Brain pericyte (primary cell): Measurements from ENCODE around the gene CLIC4.
"Not testable (repeated sequence)": the region's sequence is repeated elsewhere in the genome, so short reads cannot be mapped to it uniquely, and the experiment has no call there.

Experiments
- DNase-seq: peaks from one replicate; pipeline ENCODE4 v3.0.0-alpha.2; 2012; ENCODE audit warnings: low read depth, low spot score

The CLIC4 gene

GRCh38 chr1:24771574-24771973, 26.3 kb downstream of the CLIC4 start:
- no peak for DNase-seq

DNA sequence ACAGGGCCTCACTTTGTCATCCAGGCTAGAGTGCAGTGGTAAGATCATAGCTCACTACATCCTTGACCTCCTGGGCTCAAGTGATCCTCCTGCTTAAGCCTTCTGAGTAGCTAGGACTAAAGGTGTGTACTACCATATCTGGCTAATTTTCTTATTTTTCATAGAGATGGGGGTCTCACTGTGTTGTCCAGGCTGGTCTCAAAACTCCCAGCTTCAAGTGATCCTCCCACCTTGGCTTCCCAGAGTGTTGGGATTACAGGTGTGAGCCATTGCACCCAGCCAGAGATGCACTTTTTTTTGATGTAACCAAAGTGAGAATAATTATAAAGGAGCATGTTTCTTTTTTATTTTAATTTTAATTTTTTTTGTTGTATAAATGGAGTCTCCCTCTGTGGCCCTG, 28.4 kb downstream of the CLIC4 start:
- no peak for DNase-seq

DNA sequence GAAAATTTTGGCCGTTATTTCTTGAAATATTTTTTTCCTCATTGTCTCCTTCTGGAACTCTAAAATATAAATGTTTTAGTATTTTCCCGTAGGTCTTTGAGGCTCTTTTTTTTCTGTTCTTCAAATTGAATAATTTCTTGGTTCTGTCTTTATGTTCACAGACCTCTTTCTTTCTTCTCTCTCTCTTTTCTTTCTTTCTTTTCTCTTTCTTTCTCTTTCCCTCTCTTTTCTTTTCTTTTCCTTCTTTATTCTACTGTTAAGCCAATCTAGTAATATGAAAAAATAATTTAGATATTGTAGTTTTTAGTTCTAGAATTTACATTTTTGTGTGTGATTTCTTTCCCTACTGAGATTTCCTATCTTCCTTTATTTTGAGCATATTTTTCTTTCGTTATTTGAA, 30.1 kb downstream of the CLIC4 start:
- no peak for DNase-seq

DNA sequence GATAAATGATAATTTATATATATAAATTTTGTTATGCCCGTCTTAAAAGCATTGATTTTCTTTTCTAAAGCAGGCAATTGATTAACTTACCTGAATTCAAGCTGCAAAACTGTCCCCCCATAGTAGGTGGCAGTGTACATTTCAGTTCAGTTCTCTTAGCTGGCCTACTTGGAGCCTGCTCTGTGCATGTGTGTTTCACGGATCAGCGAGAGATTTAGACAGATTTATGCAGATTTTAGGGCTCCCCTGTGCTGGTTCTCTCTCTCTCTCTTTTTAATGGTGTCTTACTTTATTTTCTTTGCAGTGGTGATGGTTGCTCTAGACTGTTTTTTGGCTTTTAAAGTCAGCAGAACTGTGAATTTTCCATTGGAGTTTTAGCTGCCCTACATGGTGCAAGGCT, 30.7 kb downstream of the CLIC4 start:
- no peak for DNase-seq

GRCh38 chr1:24776821-24777220, 31.6 kb downstream of the CLIC4 start:
- no peak for DNase-seq

DNA sequence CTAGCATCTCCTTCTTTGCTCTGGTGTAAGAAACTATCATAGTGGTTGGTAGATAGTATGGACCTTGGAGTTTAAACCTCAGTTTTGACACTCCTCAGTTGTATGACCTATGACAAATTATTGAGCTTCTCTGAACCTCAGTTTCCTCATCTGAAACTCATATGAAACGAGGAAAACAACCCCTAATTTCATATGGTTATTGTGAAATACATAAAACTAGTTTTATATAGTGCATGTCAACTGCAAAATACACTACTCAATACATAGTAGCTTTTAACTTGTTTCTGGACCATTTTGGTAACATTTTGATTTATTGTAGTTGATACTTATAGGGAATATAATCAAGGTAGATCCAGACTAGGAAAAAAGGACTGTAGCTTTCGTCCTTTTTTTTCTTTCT, 32.9 kb downstream of the CLIC4 start:
- DNase-seq: no peak

GRCh38 chr1:24779199-24779598, 34.0 kb downstream of the CLIC4 start:
- DNase-seq: not testable (repeated sequence)

DNA sequence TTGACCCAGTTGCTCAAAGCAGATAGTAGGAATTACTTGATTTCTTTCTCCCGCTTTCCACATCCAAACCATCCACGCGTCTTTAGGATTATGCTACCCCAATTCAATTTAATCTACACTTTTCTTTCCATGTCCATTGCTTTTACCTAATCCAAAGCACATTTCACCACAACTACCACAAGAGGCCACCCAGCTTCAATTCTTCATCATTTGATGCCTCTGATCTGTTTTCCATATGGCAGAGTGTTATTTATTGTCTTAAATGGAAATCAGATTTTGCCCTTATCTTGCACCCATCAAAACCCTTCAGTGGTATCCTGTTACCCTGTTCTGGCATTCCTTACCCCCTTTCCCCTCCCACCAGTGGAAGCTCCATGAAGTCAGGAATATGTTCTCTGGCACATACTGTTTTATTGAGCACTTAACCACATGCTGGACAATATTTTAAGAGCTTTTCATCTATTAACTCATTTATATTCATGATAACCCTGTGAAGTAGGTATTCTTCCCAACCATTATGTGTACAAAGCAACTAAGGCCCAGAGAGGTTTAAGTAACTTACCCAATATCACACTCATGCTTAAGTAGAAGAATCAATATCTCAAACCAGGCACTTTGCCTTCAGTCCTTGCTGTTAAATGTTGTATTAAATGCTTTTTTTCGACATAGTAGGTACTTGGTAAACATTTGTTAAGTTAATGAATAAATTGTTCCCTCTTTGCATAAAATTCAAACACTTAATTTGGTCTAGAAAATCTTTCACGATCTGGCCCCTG, 34.6 kb downstream of the CLIC4 start:
- DNase-seq: no peak

GRCh38 chr1:24780626-24781025, 35.4 kb downstream of the CLIC4 start:
- DNase-seq: not testable (repeated sequence)

DNA sequence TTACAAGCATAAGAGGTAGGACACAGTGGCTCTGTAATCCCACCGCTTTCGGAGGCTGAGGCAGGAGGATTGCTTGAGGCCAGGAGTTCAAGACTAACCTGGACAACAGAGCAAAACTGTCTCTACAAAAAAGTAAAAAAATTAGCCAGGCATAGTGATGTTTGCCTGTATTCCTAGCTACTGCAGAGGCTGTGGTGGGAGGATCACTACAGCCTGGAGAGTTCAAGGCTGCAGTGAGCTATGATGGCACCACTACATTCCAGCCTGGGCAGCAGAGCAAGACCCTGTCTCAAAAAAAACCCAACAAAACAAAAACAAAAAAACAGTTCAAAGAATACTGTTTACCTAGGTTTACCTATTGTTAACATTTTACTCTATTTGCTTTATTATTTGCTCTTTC, 37.4 kb downstream of the CLIC4 start:
- DNase-seq: no peak

GRCh38 chr1:24783713-24784112, 38.5 kb downstream of the CLIC4 start:
- no peak for DNase-seq

- no peak for DNase-seq
Observed at GRCh38 chr1:24786191-24786590, 40.9 kb downstream of the CLIC4 start.

DNA sequence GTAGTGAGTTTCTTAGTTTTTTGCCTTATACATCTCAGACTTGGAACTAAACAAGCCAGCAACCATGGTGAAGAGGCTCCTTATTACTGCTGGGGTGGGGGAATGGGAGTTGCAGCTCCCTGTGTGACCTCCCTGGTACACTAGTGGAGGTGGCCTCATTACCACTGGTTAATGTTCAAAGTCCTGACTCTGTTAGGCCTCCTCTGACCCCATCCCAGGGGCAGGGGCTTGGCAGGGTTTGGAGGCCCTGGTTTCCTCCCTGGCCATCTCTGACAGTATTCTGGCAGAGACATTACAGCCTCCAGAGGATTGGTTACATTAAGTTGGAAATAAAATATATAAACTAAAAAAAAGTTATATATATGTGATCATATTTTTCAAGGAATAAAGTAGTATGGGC, 45.2 kb downstream of the CLIC4 start:
- no peak for DNase-seq

- DNase-seq: no peak
Observed at GRCh38 chr1:24793447-24794129, 48.3 kb downstream of the CLIC4 start.

GRCh38 chr1:24794130-24794502, 48.9 kb downstream of the CLIC4 start:
- not testable (repeated sequence) for DNase-seq

DNA sequence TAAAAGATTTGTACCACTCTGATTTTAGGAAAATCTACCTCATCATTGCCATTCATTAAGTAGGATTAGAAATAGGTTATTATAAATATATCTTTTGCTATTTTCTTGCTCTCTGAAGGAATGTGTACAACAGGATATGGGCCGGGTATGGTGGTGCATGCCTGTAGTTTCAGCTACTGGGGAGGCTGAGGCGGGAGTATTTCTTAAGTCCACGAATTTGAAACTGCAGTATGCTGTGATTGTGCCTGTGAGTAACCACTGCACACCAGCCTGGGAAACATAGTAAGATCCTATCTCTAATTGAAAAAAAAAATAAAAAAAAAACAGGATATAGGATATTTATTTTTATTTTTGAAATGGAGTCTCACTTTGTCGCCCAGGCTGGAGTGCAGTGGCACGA, 50.0 kb downstream of the CLIC4 start:
- no peak for DNase-seq

DNA sequence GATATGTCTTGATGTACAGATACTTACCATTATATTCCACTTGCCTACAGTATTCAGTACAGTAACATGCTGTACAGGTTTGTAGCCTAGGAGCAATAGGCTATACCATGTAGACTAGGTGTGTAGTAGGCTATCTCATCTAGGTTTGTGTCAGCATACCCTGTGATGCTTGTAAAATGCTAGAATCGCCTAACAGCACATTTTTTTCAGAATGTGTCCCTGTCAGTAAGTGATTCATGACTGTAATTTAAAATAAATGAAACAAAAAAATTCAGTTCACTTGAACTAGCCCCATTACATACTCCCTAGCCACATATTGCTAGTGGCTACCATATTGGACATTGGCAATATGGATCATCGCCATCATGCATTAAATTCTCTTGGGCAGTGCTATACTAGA, 51.3 kb downstream of the CLIC4 start:
- no peak for DNase-seq

GRCh38 chr1:24799242-24799641, 54.0 kb downstream of the CLIC4 start:
- not testable (repeated sequence) for DNase-seq

DNA sequence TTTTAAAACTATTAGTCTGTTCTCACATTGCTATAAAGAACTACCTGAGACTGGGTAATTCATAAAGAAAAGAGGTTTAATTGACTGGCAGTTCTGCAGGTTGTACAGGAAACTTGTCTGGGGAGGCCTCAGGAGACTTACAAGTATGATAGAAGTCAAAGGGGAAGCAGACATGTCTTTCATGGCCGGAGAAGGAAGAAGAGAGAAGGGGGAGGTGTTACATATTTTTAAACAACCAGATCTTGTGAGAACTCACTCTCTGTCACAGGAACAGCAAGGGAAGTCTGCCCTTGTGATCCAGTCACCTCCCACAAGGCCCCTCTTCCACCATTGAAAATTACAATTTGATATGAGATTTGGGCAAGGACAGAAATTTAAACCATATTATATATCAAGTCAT, 55.9 kb downstream of the CLIC4 start:
- no peak for DNase-seq

DNA sequence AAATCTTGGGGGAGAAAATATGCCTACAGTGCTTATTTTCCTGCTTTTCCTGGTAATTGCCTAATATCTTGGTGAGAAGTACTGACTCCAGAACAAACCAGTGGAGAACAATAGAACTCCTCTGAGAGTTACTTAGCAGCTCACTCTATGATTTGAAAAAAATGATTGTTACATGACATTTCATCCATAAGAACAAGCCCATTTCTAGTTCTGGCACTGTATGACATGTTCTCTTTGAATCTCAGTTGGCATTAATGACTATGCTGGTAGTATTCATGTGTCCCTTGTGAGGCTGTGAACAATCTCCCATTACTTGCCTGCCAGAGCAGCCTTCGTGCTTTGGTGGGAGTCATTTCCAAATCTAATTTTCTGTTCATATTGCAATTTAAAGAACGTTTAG, 58.0 kb downstream of the CLIC4 start:
- no peak for DNase-seq

- no peak for DNase-seq
Observed at GRCh38 chr1:24803987-24804530, 58.8 kb downstream of the CLIC4 start.

- DNase-seq: no peak
Observed at GRCh38 chr1:24805534-24806301, 60.5 kb downstream of the CLIC4 start.
